PC-3 (cell line): ENCODE measurements around the gene STK32C.

ENCODE experiments used
- EZH2 ChIP-seq: fragments of 300-600 bp; sonication (generic); IDR thresholded peaks from one replicate; pipeline ENCODE4 v1.6.1; 2017; ENCODE audit warnings: antibody characterized with exemption, mild to moderate bottlenecking, low read length; ENCODE audit not compliant: unreplicated experiment
- EZH2phosphoT487 ChIP-seq: fragments of 300-600 bp; sonication (generic); IDR thresholded peaks from 2 replicates; pipeline ENCODE4 v1.6.1; 2018; ENCODE audit warnings: mild to moderate bottlenecking, antibody characterized with exemption, low read length, borderline replicate concordance
- TF ChIP-seq, protein P1 (sequence below): fragments of 300-600 bp; sonication (generic); conservative IDR thresholded peaks from 2 replicates; pipeline ENCODE4 v1.5.1; 2017; ENCODE audit warnings: antibody characterized with exemption, low read depth, mild to moderate bottlenecking, low read length

DNA sequence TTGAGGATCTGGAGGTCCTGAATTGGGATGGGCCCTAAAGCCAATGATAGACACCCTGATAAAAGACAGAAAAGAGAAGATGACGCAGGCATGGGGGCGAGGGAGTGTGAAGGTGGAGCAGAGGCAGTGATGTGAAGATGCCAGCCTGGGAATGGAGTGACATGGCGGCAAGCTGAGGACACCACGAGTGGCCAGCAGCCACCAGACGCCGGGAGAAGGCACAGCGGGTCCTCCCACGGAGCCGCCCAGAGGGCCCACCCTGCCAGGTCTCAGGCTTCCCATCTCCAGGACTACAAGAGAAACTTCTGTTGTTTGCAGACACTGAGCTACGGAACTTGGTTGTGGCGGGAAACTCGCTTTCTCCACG, 76.1 kb downstream of the STK32C start:
- TF ChIP-seq EZH2phosphoT487 = no peak
- TF ChIP-seq, protein P1, sequence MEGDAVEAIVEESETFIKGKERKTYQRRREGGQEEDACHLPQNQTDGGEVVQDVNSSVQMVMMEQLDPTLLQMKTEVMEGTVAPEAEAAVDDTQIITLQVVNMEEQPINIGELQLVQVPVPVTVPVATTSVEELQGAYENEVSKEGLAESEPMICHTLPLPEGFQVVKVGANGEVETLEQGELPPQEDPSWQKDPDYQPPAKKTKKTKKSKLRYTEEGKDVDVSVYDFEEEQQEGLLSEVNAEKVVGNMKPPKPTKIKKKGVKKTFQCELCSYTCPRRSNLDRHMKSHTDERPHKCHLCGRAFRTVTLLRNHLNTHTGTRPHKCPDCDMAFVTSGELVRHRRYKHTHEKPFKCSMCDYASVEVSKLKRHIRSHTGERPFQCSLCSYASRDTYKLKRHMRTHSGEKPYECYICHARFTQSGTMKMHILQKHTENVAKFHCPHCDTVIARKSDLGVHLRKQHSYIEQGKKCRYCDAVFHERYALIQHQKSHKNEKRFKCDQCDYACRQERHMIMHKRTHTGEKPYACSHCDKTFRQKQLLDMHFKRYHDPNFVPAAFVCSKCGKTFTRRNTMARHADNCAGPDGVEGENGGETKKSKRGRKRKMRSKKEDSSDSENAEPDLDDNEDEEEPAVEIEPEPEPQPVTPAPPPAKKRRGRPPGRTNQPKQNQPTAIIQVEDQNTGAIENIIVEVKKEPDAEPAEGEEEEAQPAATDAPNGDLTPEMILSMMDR = no peak
- no peak for TF ChIP-seq EZH2
